Measurements from ENCODE around the gene IFT27.

Gene IFT27

DNA sequence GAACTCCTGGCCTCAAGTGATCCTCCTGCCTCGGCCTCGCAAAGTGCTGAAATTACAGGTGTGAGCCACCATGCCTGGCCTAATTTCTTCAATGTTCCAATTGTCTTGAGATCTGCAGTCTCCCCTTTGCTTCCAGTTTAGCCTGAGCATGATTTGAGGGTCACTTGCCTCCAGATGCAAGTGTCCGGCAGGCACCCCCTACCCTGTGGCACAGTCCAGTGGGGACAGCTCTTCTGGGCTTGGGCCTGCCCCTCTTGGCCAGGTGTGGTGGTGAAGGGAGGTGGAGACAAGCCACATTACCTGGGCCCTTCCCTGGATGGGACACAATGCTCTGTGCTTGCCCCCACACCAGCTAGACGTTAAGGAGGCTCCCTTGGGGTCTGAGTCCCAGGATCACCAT lies 51.1 kb downstream of the IFT27 start:
- TF ChIP-seq, protein P1, sequence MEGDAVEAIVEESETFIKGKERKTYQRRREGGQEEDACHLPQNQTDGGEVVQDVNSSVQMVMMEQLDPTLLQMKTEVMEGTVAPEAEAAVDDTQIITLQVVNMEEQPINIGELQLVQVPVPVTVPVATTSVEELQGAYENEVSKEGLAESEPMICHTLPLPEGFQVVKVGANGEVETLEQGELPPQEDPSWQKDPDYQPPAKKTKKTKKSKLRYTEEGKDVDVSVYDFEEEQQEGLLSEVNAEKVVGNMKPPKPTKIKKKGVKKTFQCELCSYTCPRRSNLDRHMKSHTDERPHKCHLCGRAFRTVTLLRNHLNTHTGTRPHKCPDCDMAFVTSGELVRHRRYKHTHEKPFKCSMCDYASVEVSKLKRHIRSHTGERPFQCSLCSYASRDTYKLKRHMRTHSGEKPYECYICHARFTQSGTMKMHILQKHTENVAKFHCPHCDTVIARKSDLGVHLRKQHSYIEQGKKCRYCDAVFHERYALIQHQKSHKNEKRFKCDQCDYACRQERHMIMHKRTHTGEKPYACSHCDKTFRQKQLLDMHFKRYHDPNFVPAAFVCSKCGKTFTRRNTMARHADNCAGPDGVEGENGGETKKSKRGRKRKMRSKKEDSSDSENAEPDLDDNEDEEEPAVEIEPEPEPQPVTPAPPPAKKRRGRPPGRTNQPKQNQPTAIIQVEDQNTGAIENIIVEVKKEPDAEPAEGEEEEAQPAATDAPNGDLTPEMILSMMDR (IDR thresholded peaks at IDR 0.05; ENCODE audit: low read depth, low read length), result no peak
- no peak for DNase-seq (ENCODE audit: extremely low read depth, low read depth)

DNA sequence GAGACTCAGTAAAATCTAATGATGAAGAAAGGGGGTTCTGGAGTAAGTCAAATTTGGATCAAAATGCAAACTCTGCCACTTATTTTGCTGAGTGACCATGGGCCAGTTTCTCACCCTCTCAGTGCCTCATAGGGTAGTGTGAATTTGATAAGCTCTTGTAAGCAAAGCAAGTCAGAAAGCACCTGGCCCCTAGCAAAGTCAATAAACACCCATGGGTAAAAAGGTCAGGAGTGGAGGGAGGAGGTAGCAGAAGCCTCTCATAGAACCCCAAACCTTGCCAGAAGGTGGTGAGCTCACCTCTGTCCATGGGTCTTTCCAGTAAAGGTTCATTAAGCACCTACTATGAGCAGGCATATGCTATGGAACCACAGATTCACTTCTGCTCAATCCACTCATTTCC lies 53.9 kb downstream of the IFT27 start:
- TF ChIP-seq, protein P1 (IDR thresholded peaks at IDR 0.05; ENCODE audit: low read depth, low read length), result no peak
- no peak for DNase-seq (ENCODE audit: extremely low read depth, low read depth)

DNA sequence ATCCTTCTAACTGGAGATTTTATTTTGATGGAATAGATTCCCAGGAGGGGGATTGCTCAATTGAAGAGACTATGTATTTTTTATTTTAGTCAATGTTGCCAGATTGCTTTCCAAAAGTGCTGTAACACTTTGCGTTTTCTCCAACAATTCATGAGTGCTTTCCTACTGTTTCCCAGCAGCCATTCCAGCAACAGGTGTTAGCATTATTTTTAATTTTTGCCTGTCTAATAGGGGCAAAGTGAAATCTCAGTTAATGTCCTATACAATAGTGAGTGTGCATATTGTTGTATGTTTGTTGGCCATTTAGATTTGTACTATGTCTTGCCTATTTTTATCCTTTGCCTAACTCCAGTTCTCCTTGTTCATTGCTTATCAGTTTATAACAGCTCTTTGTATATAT lies 60.3 kb downstream of the IFT27 start:
- no peak for DNase-seq (ENCODE audit: extremely low read depth, low read depth)
- TF ChIP-seq, protein P1 (IDR thresholded peaks at IDR 0.05; ENCODE audit: low read depth, low read length), result no peak

DNA sequence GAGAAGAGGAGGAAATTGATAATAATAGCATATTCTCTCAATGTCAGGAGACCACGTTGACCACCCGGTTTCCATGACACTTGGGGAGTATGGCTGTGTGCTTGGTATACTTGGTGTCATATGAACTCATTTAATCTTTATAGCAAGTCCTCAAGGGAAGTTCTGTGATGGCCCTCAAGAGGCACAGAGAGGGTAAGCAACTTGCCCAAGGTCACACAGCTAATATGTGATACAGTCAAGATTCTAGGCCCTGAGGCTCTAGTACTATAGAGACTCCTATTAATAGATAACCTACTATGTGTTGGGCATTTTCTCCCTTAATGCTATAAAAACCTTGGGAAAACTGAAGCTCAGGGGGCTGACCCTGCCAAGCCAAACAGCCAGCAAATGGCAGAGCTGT lies 61.8 kb downstream of the IFT27 start:
- TF ChIP-seq, protein P1 (IDR thresholded peaks at IDR 0.05; ENCODE audit: low read depth, low read length), result no peak
- no peak for DNase-seq (ENCODE audit: extremely low read depth, low read depth)

DNA sequence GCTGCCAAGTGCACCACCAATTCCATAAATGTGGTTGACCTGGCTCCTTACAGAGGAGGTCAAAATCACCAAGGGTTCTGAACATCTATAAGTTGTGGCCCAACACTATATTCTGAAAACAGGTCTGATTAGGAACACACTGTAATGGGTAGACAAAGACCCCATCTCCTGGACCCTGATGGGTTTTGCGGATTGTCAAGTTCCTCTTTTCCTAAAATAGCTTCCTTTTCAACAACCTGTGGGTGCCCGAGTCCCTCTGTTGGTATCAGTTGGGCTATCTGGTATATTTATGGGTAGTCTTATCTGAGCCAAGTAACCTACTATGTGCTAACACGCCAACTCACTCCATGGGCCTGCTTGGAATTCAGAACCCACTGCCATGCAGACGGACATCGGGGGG lies 62.5 kb downstream of the IFT27 start:
- no peak for DNase-seq (ENCODE audit: extremely low read depth, low read depth)
- TF ChIP-seq, protein P1 (IDR thresholded peaks at IDR 0.05; ENCODE audit: low read depth, low read length), result no peak
